Fibroblast of villous mesenchyme (primary cell): ENCODE data around the gene HAGH. TPM values are rescaled to one million over a fixed set of nuclear protein-coding genes. Genes with fewer than 3 reads are reported as not detected.

Experiments used
- DNase-seq: peaks from one replicate; pipeline ENCODE4 v3.0.0-alpha.2; 2010; ENCODE audit warnings: low read depth
- H3K4me3 ChIP-seq: 2 replicates; pipeline ENCODE4 v1.5.1; 2011; ENCODE audit warnings: low read depth, mild to moderate bottlenecking, low read length
- total RNA-seq: library from RNA; depleted of rRNA; stranded (reverse); fragments of >200 nt; gene quantifications from 2 replicates; pipeline ENCODE4 v1.2.3, GENCODE V29; 2012
- TF ChIP-seq, protein P1 (sequence below): IDR thresholded peaks from 2 replicates; pipeline ENCODE4 v1.5.1; 2012; ENCODE audit warnings: low read depth, mild to moderate bottlenecking, low read length; ENCODE audit not compliant: insufficient read depth

HAGH gene
- total RNA-seq, 1 donor = 24.6 TPM

DNA sequence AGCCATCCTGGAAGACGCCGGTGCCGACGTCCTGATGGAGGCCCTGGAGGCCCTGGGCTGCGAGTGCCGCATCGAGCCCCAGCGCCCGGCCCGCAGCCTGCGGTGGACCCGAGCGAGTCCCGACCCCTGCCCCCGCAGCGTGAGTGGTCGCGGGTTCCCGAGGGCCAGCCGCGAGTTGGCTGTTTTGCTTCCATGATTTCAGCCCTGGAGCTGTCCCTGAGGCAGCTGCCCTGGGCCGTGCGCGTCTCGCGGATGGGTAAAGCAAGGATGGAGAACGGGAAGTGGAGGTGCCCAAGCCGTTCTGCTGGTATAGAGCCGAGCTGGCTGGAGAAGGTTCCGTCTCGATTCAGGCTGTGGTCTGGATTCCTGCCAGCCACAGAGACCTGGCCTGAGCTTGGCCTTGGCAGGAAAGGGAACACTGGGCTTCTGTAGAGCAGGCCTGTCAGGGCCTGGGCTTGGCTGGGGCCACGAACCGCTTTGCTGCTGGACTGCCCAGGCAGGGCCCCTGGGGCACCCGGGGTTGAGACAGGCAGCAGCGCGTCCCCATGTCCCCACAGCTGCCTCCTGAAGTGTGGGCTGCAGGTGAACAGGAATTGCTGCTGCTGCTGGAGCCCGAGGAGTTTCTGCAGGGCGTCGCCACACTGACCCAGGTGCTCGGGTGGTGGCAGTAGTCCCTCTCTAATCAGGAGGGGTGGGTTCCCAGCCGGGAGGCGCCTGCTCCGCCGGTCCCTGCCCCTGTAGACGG is 52.8 kb downstream of the HAGH start:
- TF ChIP-seq, protein P1, sequence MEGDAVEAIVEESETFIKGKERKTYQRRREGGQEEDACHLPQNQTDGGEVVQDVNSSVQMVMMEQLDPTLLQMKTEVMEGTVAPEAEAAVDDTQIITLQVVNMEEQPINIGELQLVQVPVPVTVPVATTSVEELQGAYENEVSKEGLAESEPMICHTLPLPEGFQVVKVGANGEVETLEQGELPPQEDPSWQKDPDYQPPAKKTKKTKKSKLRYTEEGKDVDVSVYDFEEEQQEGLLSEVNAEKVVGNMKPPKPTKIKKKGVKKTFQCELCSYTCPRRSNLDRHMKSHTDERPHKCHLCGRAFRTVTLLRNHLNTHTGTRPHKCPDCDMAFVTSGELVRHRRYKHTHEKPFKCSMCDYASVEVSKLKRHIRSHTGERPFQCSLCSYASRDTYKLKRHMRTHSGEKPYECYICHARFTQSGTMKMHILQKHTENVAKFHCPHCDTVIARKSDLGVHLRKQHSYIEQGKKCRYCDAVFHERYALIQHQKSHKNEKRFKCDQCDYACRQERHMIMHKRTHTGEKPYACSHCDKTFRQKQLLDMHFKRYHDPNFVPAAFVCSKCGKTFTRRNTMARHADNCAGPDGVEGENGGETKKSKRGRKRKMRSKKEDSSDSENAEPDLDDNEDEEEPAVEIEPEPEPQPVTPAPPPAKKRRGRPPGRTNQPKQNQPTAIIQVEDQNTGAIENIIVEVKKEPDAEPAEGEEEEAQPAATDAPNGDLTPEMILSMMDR = no peak
- peak; percentile 52 for DNase-seq
- peak overlapping the region; percentile 81 for H3K4me3 ChIP-seq

DNA sequence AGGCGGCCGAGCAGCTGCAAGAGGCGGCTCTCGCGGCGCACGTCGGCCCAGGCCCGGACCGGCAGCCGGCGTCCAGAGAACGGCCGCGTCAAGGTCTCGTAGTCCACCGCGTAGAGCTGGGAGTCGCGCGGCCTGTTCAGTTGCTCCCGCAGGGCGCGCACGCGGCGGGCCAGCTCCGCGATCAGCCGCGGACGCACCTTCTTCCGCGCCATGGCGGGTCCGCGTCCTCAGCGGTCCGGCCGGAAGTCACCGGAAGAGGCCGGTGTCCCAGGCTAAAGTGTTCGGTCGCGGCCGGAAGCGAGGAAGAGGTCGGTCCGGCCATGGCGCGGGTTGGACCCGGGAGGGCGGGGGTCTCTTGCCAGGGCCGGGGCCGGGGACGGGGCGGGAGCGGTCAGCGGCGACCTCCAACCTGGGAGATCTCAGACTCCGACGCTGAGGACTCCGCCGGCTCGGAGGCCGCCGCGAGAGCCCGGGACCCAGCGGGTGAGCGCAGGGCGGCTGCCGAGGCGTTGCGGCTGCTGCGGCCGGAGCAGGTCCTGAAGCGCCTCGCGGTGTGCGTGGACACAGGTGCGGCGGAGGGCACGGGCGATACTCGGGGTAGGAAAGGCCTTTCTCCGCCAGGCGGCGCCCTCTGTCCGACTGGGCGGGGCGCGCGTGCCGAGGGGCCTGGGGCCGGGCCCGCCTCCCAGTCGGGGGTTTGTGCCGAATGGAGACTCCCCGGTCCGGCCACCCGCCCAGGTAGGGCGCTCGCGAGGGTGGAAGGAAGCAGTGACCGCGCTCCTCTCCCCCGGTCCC is 53.5 kb downstream of the HAGH start, which contains the start of gene MRPS34:
Gene MRPS34 (minus strand): TSS at position 227 of the 795 bp plus-strand sequence. CDS start 15 bp downstream, at position 212.
- TF ChIP-seq, protein P1 = peak; percentile 76
- peak within 1 kb of the TSS; percentile 81 for H3K4me3 ChIP-seq
- peak; percentile 88 for DNase-seq

DNA sequence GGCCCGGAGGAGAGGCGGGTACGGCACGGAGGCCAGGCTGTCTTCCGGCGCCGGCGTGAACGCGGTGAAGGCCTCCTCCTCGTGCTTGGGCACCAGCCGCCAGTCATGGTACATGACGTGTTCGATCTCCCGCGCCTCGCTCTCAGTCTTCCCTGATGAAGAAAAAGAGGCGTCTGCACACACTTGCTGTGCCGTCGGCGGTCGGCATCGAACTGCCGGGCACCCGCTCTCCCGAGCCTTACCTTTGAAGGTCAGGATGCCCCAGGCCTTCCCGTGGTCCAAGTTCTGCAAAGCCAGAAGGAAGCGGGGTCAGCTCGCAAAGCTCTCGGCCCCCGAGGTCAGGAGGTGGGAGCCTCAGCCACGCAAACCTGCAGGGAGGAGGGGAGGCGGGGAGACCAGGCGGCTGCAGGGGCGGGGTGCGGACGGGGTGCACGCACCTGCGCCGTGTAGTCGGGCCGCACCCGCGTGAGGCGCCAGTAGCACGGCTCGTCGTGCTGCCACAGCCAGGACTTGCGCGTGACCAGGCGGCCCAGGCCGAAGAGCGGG is 54.2 kb downstream of the HAGH start, which contains the start of gene EME2:
Gene EME2 (plus strand): TSS at position 449 of the 546 bp plus-strand sequence. CDS start 418 bp downstream, outside the sequence.
- DNase-seq = peak; percentile 14
- TF ChIP-seq, protein P1 = no peak
- H3K4me3 ChIP-seq = peak within 1 kb of the TSS; percentile 81

DNA sequence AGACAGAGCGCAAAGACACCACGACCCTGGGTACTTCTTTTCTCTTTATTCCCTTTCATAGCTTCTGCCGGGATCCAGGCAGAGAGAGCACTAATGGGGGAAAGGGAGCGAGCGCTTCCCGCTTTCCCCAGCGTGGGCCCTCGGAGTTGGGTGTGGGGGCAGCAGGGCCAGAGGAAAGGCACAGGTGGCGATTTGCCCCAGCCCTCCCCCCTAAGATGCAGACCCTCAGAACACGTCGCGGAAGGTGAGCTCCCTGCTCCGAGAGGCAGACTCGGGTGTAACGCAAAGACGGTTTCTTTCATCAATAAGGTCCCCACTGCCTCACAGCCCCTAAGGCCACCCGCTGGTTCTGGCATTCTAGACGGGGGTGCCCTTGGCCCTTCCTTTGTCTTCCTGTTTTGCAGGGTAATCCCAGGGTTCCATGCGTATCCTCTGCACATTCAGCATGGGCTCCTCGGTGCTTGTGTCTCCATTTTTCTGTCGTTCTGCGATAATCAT is 54.7 kb downstream of the HAGH start:
- TF ChIP-seq, protein P1 = no peak
- no peak for DNase-seq
- peak overlapping the region; percentile 81 for H3K4me3 ChIP-seq

DNA sequence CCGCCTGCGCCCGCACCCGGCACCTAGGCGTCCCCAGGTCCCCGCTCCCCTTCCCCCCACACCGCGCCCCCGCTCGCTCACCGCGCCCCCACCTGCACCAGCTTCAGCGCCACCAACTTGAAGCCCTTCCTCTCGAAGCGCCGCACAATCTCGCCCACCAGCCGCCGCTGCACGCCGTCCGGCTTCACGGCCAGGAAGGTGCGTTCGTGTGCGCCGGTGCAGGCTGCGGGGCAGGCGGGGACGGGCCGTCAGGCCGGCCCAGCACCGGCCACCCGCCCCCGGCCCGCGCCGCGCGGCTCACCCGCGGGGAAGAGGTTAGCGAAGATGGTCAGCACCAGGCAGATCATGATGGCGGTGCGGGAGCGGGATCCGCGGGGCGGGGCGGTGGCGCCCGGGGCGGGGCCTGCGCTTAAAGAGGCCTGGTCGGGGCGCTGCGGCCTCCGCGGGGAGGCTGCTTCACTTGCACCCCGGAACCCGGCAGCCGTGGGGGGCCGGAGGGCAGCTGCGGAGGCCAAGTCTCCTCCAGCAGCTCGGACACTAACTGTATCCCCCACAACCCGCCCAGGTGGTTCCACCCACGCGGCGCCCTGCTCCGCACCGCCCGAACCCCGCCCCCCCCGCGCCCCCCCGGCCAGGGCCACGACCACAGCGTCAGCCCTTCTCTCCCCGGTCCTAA is 55.3 kb downstream of the HAGH start, which contains the start of gene NME3:
Gene NME3 (minus strand): TSS at position 356 of the 676 bp plus-strand sequence. CDS start 9 bp downstream, at position 347.
- peak; percentile 74 for DNase-seq
- TF ChIP-seq, protein P1 = no peak
- peak within 1 kb of the TSS; percentile 81 for H3K4me3 ChIP-seq
